ENCODE data around the gene KMT2C. TPM values are rescaled to one million over a fixed set of nuclear protein-coding genes. Genes with fewer than 3 reads are reported as not detected.
"Not testable (repeated sequence)": the region's sequence is repeated elsewhere in the genome, so short reads cannot be mapped to it uniquely, and the experiment has no call there.

KMT2C gene
- polyA plus RNA-seq, 2 donors, result 8.2 to 11.7 TPM

DNA sequence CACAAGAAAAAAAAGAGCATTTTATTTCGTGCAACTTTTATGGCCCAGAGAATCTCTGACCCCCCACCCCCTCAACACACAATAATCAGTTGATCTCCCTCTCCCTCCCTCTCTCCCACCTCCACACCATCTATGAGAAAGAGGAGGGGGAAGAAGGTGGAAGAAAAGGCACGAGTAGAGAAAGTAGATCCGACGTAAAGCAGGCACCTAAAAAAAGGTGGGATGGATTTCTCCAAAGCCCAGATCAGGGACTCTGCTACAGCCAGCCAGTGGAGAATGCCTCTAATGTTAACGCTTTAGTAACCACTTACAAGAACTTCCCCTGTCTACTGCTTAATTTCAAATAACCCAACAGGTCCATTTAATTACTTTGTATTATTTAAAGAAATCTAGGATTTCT, 24.4 kb downstream of the KMT2C start:
- H3K27me3 ChIP-seq (ENCODE audit: control insufficient read depth in 1 of 2, insufficient read depth in 2 of 2, low read length in 2 of 2), result no peaks in the 10 kb centered on the region
- H3K4me1 ChIP-seq (ENCODE audit: control insufficient read depth in 2 of 2, insufficient read depth in 2 of 2, low read length in 1 of 2), result peaks cover 0 to 2% of the 10 kb centered on the region in 2 donors
- H3K4me3 ChIP-seq (ENCODE audit: low read depth in 1 of 2, low read length in 2 of 2), result no peak overlapping the region
- H3K36me3 ChIP-seq (ENCODE audit: control insufficient read depth in 2 of 2, insufficient read depth in 2 of 2, low read length in 1 of 2), result no peaks in the 10 kb centered on the region
- 32 to 36% methylated on average over 5 of the region's 5 CpGs for WGBS, 2 donors
- H3K27ac ChIP-seq (ENCODE audit: low read depth in 2 of 2, low read length in 1 of 2), result no peak overlapping the region
- H3K9me3 ChIP-seq (ENCODE audit: control insufficient read depth in 2 of 2, insufficient read depth in 1 of 2, low read depth in 1 of 2, low read length in 1 of 2), result no peaks in the 10 kb centered on the region

DNA sequence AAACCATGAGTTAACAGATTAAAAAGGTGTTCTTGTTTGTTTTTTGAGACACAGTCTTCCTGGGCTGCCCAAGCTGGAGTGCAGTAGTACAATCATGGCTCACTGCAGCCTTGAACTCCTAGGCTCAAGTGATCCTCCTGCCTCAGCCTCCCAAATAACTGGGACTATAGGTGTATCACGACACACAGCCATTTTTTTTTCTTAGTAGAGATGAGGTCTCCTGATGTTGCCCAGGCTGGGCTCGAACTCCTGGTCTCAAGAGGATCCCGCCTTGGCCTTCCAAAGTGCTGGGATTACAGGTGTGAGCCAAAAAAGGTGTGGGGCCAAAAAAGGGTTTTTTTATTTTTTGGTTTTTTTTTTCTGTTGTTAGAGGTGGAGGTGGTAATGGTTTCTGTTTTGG, 29.3 kb downstream of the KMT2C start:
- Histone ChIP-seq H3K27ac (ENCODE audit: low read depth in 2 of 2, low read length in 1 of 2) (no peak overlapping the region), H3K9me3 (ENCODE audit: control insufficient read depth in 2 of 2, insufficient read depth in 1 of 2, low read depth in 1 of 2, low read length in 1 of 2) (no peaks in the 10 kb centered on the region), H3K4me1 (ENCODE audit: control insufficient read depth in 2 of 2, insufficient read depth in 2 of 2, low read length in 1 of 2) (no peaks in the 10 kb centered on the region), H3K36me3 (ENCODE audit: control insufficient read depth in 2 of 2, insufficient read depth in 2 of 2, low read length in 1 of 2) (no peaks in the 10 kb centered on the region), H3K4me3 (ENCODE audit: low read depth in 1 of 2, low read length in 2 of 2) (no peak overlapping the region), H3K27me3 (ENCODE audit: control insufficient read depth in 1 of 2, insufficient read depth in 2 of 2, low read length in 2 of 2) (no peaks in the 10 kb centered on the region)
- 26 to 37% methylated on average over 3 of the region's 3 CpGs for WGBS, 2 donors

DNA sequence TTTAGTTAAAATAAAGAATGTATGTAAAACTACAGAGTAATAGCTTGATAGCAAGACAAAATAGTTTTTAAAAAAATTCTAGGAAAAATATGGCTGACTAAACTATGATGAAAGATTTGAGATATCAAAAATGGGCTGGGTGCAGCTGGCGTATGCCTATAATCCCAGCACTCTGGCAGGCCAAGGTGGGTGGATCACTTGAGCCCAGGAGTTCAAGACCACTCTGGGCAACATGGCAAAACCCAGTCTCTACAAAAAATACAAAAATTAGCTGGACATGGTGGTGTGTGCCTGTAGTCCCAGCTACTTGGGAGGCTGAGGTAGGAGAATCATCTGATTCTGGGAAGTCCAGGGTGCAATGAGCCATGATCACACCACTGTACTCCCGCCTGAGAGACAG, 29.8 kb downstream of the KMT2C start:
- H3K36me3 ChIP-seq (ENCODE audit: control insufficient read depth in 2 of 2, insufficient read depth in 2 of 2, low read length in 1 of 2); H3K4me3 ChIP-seq (ENCODE audit: low read depth in 1 of 2, low read length in 2 of 2); H3K9me3 ChIP-seq (ENCODE audit: control insufficient read depth in 2 of 2, insufficient read depth in 1 of 2, low read depth in 1 of 2, low read length in 1 of 2); H3K27ac ChIP-seq (ENCODE audit: low read depth in 2 of 2, low read length in 1 of 2); H3K27me3 ChIP-seq (ENCODE audit: control insufficient read depth in 1 of 2, insufficient read depth in 2 of 2, low read length in 2 of 2); H3K4me1 ChIP-seq (ENCODE audit: control insufficient read depth in 2 of 2, insufficient read depth in 2 of 2, low read length in 1 of 2): not testable (repeated sequence)
- WGBS, 2 donors, result 52 to 71% methylated on average over 2 of the region's 2 CpGs

DNA sequence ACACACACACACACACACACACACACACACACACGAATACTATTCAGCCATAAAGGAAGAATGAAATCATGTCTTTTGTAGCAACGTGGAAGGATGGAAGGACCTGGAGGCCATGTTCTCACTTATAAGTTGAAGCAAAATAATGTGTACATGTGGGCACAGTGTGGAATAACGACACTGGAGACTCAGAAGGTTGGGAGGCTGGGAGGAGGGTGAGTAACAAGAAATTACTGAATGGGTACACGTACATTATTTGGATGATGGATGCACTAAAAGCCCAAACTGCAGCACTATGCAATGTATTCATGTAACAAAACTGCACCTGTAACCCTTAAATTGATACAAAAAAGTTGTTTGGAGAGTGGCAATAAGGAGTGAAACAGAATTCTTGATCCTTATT, 32.1 kb downstream of the KMT2C start:
- Histone ChIP-seq H3K9me3 (ENCODE audit: control insufficient read depth in 2 of 2, insufficient read depth in 1 of 2, low read depth in 1 of 2, low read length in 1 of 2) (no peaks in the 10 kb centered on the region), H3K27me3 (ENCODE audit: control insufficient read depth in 1 of 2, insufficient read depth in 2 of 2, low read length in 2 of 2) (no peaks in the 10 kb centered on the region), H3K4me3 (ENCODE audit: low read depth in 1 of 2, low read length in 2 of 2) (no peak overlapping the region), H3K4me1 (ENCODE audit: control insufficient read depth in 2 of 2, insufficient read depth in 2 of 2, low read length in 1 of 2) (no peaks in the 10 kb centered on the region), H3K27ac (ENCODE audit: low read depth in 2 of 2, low read length in 1 of 2) (no peak overlapping the region), H3K36me3 (ENCODE audit: control insufficient read depth in 2 of 2, insufficient read depth in 2 of 2, low read length in 1 of 2) (no peaks in the 10 kb centered on the region)
- WGBS, 2 donors, result 40% methylated on average over 4 of the region's 4 CpGs

DNA sequence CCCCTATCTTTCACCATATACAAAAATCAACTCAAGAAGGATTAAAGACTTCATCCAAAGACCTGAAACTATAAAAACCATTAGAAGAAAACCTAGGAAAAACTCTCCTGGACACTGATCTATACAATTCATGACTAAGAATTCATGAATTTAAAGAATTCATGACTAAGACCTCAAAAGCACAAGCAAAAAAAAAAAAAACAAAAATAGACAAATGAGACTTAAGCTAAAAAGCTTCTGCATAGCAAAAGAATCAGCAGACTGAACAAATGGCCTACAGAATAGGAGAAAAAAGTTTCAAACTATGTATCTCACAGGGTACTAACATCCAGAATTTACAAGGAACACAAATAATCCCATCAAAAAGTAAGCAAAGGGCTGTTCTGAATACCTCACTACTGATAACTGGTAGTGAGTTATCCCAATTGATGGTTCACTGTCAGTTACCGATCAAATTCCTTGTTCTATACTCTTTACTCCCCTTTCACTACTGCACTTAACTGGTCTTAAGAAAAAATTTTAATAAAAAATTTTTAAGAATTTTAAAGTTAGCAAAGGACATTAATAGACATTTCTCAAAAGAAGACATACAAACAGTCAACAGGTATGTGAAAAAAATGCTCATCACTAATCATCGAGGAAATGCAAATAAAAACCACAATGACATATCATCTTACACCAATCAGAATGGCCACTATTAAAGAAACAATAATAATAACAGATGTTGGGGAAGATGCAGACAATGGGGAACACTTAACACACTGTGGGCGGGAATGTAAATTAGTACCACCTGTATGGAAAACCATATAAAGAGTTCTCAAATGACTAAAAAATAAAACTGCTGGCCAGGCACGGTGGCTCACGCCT, 33.2 kb downstream of the KMT2C start:
- no peaks in the 10 kb centered on the region for H3K27me3 ChIP-seq (ENCODE audit: control insufficient read depth in 1 of 2, insufficient read depth in 2 of 2, low read length in 2 of 2)
- no peak overlapping the region for H3K4me3 ChIP-seq (ENCODE audit: low read depth in 1 of 2, low read length in 2 of 2)
- no peaks in the 10 kb centered on the region for H3K4me1 ChIP-seq (ENCODE audit: control insufficient read depth in 2 of 2, insufficient read depth in 2 of 2, low read length in 1 of 2)
- H3K27ac ChIP-seq (ENCODE audit: low read depth in 2 of 2, low read length in 1 of 2), result no peak overlapping the region
- H3K9me3 ChIP-seq (ENCODE audit: control insufficient read depth in 2 of 2, insufficient read depth in 1 of 2, low read depth in 1 of 2, low read length in 1 of 2), result no peaks in the 10 kb centered on the region
- 52 to 61% methylated on average over 5 of the region's 5 CpGs for WGBS, 2 donors
- H3K36me3 ChIP-seq (ENCODE audit: control insufficient read depth in 2 of 2, insufficient read depth in 2 of 2, low read length in 1 of 2), result no peaks in the 10 kb centered on the region

DNA sequence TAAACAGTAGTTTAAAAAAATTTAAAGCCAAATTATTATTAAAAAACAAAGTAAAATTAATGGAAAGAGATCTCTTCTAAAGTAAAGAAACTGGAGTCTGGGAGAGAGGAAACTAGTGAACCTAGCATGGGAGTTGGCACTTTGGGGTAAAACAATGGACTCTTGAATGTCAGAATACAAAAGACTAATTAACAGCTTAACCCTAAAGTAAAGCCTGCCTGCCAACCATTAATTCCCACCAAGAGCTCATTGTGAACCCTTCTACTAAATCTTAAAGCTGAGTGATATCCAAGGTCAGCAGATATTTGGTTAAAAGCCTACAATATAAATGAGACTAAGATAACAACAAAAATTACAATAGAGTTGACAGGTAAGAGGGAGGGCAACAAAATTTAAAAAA, 36.5 kb downstream of the KMT2C start:
- H3K9me3 ChIP-seq (ENCODE audit: control insufficient read depth in 2 of 2, insufficient read depth in 1 of 2, low read depth in 1 of 2, low read length in 1 of 2), result no peaks in the 10 kb centered on the region
- H3K4me1 ChIP-seq (ENCODE audit: control insufficient read depth in 2 of 2, insufficient read depth in 2 of 2, low read length in 1 of 2), result no peaks in the 10 kb centered on the region
- H3K4me3 ChIP-seq (ENCODE audit: low read depth in 1 of 2, low read length in 2 of 2), result no peak overlapping the region
- no peaks in the 10 kb centered on the region for H3K36me3 ChIP-seq (ENCODE audit: control insufficient read depth in 2 of 2, insufficient read depth in 2 of 2, low read length in 1 of 2)
- H3K27me3 ChIP-seq (ENCODE audit: control insufficient read depth in 1 of 2, insufficient read depth in 2 of 2, low read length in 2 of 2), result no peaks in the 10 kb centered on the region
- H3K27ac ChIP-seq (ENCODE audit: low read depth in 2 of 2, low read length in 1 of 2), result no peak overlapping the region

DNA sequence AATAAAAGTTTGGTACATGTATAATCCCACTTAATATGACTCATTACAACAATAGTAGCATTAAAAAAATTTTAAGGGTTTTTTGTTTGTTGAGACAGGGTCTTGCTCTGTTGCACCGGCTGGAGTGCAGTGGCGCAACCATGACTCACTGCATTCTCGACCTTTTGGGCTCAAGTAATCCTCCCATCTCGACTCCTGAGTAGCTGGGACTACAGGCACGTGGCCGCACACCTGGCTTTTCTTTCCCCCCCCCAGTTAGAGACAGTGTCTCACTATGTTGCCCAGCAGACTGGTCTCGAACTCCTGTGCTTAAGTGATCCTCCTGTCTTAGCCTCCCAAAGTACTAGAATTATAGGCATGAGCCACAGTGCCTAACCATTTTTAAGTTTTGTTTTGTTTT, 40.7 kb downstream of the KMT2C start:
- H3K9me3 ChIP-seq (ENCODE audit: control insufficient read depth in 2 of 2, insufficient read depth in 1 of 2, low read depth in 1 of 2, low read length in 1 of 2), result no peaks in the 10 kb centered on the region
- WGBS, 2 donors, result 83 to 85% methylated on average over 7 of the region's 7 CpGs
- H3K4me3 ChIP-seq (ENCODE audit: low read depth in 1 of 2, low read length in 2 of 2), result no peak overlapping the region
- H3K36me3 ChIP-seq (ENCODE audit: control insufficient read depth in 2 of 2, insufficient read depth in 2 of 2, low read length in 1 of 2), result no peaks in the 10 kb centered on the region
- no peaks in the 10 kb centered on the region for H3K4me1 ChIP-seq (ENCODE audit: control insufficient read depth in 2 of 2, insufficient read depth in 2 of 2, low read length in 1 of 2)
- no peaks in the 10 kb centered on the region for H3K27me3 ChIP-seq (ENCODE audit: control insufficient read depth in 1 of 2, insufficient read depth in 2 of 2, low read length in 2 of 2)
- H3K27ac ChIP-seq (ENCODE audit: low read depth in 2 of 2, low read length in 1 of 2), result no peak overlapping the region

DNA sequence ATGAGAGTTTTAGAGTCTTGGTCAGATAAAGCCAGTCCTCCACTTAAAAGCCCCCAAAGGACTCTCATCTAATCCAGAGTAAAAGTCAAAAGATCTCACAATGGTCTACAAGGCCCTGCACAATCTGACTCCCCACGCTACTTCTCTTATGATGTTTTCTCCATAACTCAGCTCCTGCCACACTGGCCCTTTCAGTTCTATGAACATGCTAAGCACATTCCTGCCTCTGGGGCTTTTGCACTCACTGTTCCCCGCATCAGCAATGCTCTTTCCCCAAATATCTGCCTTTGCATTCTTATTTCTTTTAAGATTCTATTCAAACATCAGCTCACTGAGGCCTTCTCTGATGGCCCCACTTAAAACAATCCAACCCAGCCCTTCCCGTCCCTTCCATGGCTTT, 41.6 kb downstream of the KMT2C start:
- H3K4me1 ChIP-seq (ENCODE audit: control insufficient read depth in 2 of 2, insufficient read depth in 2 of 2, low read length in 1 of 2); H3K27me3 ChIP-seq (ENCODE audit: control insufficient read depth in 1 of 2, insufficient read depth in 2 of 2, low read length in 2 of 2); H3K9me3 ChIP-seq (ENCODE audit: control insufficient read depth in 2 of 2, insufficient read depth in 1 of 2, low read depth in 1 of 2, low read length in 1 of 2); H3K36me3 ChIP-seq (ENCODE audit: control insufficient read depth in 2 of 2, insufficient read depth in 2 of 2, low read length in 1 of 2); H3K4me3 ChIP-seq (ENCODE audit: low read depth in 1 of 2, low read length in 2 of 2); H3K27ac ChIP-seq (ENCODE audit: low read depth in 2 of 2, low read length in 1 of 2): not testable (repeated sequence)
- 64% methylated on average over 3 of the region's 3 CpGs for WGBS, 2 donors

DNA sequence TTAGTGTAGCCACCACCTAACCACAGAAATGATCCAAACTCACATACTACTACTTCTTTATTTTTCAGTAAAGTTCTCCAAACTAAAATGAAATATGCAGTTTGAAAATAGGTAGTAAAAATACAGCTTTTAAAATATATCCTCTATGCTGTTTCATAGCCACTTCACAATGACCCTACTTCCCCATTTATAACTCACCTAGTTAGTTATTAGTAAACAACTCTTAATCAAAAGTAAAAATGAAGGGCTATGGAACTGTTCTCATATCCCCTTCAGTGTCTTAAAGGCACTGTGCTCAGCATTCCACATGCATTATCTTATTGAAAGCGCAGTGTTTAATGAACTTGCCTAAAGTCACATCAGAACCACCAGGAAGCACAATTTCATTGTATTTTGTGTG, 43.5 kb downstream of the KMT2C start:
- Histone ChIP-seq H3K9me3 (ENCODE audit: control insufficient read depth in 2 of 2, insufficient read depth in 1 of 2, low read depth in 1 of 2, low read length in 1 of 2) (no peaks in the 10 kb centered on the region), H3K36me3 (ENCODE audit: control insufficient read depth in 2 of 2, insufficient read depth in 2 of 2, low read length in 1 of 2) (no peaks in the 10 kb centered on the region), H3K4me3 (ENCODE audit: low read depth in 1 of 2, low read length in 2 of 2) (no peak overlapping the region), H3K4me1 (ENCODE audit: control insufficient read depth in 2 of 2, insufficient read depth in 2 of 2, low read length in 1 of 2) (no peaks in the 10 kb centered on the region), H3K27me3 (ENCODE audit: control insufficient read depth in 1 of 2, insufficient read depth in 2 of 2, low read length in 2 of 2) (no peaks in the 10 kb centered on the region), H3K27ac (ENCODE audit: low read depth in 2 of 2, low read length in 1 of 2) (no peak overlapping the region)
- 84 to 90% methylated on average over 1 of the region's 1 CpG for WGBS, 2 donors

DNA sequence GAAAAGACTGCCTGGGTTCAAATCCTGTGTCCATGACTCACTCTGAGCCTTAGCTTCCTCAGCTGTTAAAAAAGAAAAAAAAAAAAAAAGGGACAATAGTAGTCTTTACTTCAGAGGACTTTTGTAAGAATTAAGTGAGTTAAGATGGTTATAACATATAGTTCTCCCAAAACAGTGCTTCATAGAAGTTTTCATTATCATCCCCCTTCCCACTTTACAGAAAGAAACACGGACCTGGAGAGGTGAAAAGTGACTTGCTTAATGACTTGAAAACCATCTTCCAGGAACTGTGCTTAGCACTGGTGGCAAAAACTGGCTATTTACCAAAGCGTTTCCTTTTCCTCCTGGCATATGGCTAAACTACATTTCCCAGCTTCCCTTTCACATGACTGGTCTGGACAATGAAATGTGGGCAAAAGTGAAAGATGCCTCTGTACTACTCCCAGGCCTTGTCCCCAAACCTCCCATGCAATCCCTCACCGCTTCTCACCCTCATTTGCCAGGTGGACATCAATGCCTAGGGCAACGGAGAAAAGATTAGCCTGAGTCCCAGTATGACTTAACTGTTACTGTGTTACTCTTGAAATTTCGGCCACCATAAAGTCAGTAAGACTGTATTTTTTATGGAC, 49.6 kb downstream of the KMT2C start:
- not testable (repeated sequence) for H3K27ac ChIP-seq (ENCODE audit: low read depth in 2 of 2, low read length in 1 of 2); H3K4me3 ChIP-seq (ENCODE audit: low read depth in 1 of 2, low read length in 2 of 2); H3K4me1 ChIP-seq (ENCODE audit: control insufficient read depth in 2 of 2, insufficient read depth in 2 of 2, low read length in 1 of 2); H3K27me3 ChIP-seq (ENCODE audit: control insufficient read depth in 1 of 2, insufficient read depth in 2 of 2, low read length in 2 of 2); H3K36me3 ChIP-seq (ENCODE audit: control insufficient read depth in 2 of 2, insufficient read depth in 2 of 2, low read length in 1 of 2); H3K9me3 ChIP-seq (ENCODE audit: control insufficient read depth in 2 of 2, insufficient read depth in 1 of 2, low read depth in 1 of 2, low read length in 1 of 2)
- WGBS, 2 donors, result 45 to 52% methylated on average over 4 of the region's 5 CpGs

Measured in esophagus (tissue), 2 donors.